DMS153 treated with DMSO at 0.1 percent for 48 hours (cell line): ENCODE measurements around the gene FZD2.
"Not testable (repeated sequence)": the region's sequence is repeated elsewhere in the genome, so short reads cannot be mapped to it uniquely, and the experiment has no call there.

ENCODE experiments used
- DNase-seq: peaks from one replicate; lab custom pipeline; 2025; ENCODE audit not compliant: unreplicated experiment; lab: John Stamatoyannopoulos, UW

FZD2 gene

DNA sequence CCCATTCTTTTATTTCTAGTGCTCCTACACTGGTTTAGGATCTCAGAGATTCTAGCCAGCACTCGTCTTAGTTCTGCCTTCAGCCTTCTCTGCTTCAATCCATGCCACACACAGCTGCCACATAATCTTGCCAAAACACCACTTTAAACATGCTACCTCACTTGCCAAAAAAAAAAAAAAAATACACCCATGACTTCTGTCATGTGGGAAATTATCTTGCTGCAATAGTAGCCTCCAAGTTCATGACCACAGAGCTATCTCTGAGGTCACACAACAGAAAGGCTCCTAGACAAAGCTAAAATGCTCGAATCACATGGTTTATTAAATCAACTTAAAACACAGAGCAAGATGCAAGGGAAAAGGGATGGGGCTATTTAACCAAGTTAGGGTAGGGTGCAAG lies 18.1 kb downstream of the FZD2 start:
- no peak for DNase-seq

DNA sequence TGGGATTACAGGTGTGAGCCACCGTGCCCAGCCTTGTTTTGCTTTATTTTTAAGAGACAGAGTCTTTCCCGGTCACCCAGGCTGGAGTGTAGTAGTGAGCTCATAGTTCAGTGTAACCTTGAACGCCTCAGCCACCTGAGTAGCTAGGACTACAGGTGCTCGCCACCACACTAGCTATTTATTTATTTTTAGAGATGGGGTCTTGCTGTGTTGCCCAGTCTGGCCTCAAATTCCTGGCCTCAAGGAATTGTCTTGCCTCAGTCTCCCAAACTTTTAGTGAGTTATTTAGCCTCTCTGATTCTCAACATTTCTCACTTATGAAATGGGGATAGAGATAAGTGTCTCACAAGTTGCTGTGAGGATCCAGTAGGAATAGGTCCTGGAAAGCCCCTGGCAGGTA lies 21.7 kb downstream of the FZD2 start:
- DNase-seq, result no peak

GRCh38 chr17:44581868-44582267 lies 24.6 kb downstream of the FZD2 start:
- DNase-seq, result no peak

DNA sequence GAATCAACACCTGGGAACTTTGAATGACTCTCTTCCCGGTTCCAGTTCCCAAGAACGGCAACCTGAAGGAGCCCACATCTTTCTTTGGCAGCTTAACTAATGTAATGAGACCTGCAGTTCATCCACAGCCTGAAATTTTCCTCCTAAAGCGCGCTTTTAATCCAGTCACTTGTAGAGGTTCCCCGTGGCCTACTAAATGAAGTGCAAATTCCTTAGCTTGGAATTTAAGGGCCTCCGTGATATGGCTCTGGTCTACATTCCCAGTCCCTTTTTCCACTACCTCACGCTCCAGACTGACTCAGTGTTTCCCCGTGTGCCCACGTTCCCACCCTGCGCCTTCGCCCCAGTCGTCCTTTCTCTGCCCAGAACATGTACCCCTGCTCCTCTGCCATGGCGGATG lies 27.2 kb downstream of the FZD2 start:
- DNase-seq, result no peak

DNA sequence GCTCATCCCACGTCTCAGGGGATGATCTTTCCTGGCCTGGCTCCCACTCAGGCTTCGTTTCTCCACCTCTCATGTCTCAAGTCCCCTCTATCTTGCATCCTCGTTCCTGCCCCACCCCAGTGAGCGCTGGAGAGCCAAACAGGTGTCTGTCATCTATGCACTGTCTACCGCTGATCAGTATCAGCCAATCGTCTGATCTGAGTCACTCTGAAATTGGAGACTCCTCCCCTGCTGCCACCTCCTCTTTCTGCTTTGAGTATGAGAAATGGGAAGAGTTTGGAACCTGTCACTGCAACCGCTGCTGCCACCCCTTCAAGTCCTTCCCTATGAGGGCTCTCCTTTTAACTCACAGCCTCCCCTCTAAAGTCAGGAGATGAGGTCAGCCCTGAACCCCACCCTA lies 28.0 kb downstream of the FZD2 start:
- no peak for DNase-seq

DNA sequence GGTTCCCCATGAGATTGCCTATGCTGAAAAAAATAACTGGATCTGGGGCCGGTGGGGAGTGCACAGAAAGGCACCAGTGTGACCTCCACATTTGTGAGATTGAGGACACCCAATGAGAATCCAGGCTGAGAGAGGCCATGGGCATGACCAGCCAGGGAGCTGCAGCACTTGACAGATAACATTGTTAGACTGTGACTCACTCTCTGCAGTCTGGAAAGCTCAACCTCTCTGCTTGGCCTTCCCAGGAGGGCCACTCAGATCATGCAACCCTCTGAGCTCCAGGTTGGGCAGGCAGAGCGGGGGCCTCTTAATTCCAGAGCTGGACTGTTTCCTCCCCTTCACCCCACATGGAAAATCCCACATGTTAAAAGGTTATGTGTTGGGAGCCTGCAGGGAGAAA lies 30.1 kb downstream of the FZD2 start:
- DNase-seq, result no peak

- DNase-seq, result no peak
Observed at GRCh38 chr17:44589316-44590071, 32.2 kb downstream of the FZD2 start.

- DNase-seq, result not testable (repeated sequence)
Observed at GRCh38 chr17:44590072-44590462, 32.8 kb downstream of the FZD2 start.

- not testable (repeated sequence) for DNase-seq
Observed at GRCh38 chr17:44590762-44591161, 33.5 kb downstream of the FZD2 start.

GRCh38 chr17:44591206-44591605 lies 33.9 kb downstream of the FZD2 start:
- DNase-seq, result no peak

GRCh38 chr17:44593156-44593555 lies 35.9 kb downstream of the FZD2 start:
- no peak for DNase-seq

DNA sequence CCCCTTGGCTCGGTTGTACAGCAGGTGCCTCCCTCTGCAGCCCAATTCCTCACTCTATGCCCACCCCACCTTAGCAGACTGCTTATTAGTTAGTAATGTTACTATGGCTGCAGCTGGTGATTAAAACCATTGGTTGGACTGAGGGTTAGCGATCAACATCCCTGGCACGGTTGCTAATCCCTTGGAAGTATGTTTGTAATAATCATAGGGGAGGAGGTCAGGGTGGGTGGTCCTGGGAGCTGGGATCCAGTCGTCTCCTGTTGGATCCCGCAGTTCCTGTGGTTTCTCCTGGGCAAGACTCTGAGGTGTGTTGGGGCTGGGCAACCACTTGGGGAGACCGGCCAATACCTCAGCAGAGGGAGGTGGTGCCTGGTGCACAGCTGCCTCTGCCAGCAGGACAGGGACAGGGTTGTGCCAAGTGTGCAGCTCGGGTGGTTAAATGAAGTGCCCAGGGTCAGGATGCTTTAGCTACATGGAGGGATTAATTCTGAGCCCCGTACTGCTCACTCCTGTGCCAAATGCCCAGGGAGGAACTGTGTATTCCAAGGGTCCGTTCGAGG lies 38.0 kb downstream of the FZD2 start:
- DNase-seq, result no peak

DNA sequence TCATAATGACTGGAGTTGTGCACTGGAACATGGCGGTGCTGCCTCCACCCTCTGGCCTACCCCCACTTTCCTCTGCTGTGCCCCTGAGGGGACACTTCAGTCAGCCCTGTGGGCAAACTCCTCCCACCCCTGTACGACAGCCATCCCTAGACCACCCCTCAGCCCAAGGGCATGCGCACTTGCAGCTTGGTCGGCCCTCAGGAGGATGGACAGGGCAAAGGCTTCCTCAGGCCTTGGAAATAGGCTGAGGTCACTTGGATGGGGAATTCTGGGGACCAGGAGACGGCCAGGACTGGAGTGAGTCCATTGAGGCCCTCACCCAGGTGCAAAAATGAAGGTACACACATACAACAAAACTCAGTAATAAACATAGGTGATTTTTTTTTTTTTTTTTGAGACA lies 41.0 kb downstream of the FZD2 start:
- no peak for DNase-seq

DNA sequence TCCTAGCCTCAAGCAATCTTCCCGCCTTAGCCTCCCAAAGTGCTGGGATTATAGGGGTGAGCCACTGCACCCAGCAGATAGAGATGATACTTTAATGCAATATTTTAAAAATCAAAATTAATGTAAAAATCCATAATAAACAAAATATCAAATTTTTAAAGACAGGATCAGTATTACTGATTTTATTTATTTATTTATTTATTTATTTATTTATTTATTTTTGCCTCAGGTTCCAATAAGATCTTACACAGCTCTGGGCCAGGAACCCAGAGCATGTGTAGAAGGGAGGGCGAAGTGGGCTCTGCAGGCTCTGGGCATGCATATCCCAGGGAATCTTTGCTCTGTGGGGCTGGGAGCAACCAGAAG lies 41.6 kb downstream of the FZD2 start:
- DNase-seq, result no peak

DNA sequence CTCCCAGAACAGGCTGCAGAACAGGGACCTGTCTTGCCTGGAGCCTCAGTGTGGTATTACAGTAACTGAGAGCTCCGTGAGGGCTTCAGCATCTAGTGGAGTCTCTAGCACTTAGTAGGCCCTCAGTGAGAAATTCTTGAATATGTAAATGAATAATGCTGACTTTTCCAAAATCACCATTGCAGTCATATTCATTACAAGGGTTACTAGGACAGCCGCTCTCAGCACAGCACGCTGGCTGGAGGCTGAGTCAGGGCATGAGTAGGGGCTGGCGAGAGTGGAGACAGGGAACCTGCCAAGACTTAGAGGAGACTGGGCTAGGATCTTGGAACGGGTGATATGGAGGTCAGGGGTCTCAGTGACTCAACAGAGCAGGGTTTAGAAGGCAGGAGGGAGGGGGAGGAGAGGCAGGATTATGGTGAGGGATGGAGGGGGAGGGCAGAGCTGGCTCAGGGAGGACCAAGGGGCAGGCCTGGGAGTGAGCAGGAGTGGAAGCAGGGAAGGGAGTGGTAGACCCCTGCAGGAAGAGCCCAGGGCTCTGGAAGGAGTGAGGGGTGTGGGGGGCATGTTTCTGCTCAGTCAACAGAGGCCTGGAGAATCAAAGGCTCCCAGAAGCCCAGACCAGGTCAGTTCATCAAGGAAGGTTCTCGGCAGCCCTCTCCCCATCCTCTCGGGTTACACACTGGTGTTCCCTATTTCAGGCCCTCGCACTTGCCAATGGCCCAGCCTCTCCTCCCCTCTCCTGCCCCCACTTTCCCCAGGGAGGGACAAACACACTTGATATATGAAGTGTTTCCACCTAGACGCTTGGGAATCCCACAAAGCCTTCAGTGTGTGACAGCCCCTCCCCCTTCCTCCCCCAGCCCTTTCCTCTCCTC lies 42.3 kb downstream of the FZD2 start:
- DNase-seq, result no peak

GRCh38 chr17:44601539-44601938 lies 44.3 kb downstream of the FZD2 start:
- no peak for DNase-seq

- no peak for DNase-seq
Observed at GRCh38 chr17:44601973-44602372, 44.7 kb downstream of the FZD2 start.

DNA sequence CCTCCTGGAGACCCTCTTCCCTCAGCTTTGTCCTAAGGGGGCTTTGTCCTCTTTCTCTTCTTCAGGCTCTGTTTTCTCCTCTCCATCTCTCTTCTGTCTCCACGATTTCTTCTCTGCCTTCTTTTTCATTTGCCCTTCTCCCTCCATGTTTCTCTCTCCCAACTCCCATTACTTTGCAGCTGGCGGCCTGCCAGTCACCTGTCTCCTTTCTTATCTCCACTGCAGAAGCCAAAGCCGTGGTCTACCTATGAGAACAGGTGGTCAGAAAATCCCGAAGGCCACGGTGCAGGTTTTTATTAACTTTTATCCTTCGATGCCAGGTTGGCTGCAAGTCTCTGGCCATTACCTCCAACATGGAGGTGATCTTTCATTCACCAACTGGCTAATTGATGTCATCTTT lies 45.1 kb downstream of the FZD2 start:
- DNase-seq, result no peak

- no peak for DNase-seq
Observed at GRCh38 chr17:44602970-44603369, 45.7 kb downstream of the FZD2 start.

GRCh38 chr17:44604116-44604761 lies 47.0 kb downstream of the FZD2 start:
- DNase-seq, result no peak

DNA sequence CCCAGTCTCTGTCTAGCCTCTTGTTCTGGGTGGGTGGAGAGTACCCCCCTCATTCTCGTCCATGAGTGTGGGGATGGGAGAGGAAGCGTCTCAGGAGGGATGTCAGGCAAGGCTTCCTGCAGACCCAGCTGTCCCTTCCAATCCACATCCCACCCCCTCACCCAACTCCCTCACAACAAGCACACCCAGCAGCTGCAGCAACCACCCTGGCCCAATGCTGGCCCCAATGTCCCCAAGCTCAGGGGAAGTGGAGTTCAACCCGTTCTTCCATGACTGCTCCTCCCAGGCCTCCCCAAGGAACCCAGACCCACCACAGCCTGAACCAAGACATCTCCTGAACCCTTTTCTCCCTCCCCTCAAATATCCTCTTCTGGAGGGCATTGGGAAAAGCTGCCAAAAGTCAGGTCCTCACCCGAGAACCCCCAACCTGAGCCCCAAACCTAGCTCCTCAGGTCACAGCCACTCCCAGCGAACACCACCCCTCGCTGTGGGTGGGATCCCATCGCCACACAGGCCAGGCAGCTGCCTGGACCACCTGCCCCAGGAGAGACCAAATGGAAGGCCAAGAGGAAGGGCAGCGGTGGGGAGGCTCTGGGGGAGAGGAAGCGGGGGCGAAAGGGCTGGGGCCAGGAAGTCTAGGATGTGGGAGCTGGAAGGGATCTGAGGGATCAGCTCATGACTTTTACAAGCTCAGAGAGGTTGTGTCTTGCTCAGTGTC lies 47.6 kb downstream of the FZD2 start:
- no peak for DNase-seq
